Cardiac muscle cell (in vitro differentiated cells and primary cell): Measurements from ENCODE around the gene IFT122. TPM values are rescaled to one million over a fixed set of nuclear protein-coding genes. Genes with fewer than 3 reads are reported as not detected.

Source experiments
- DNase-seq, 2 donors: peaks; one replicate each; pipeline versions ENCODE4 v3.0.0 to v3.0.0-alpha.2; 2010 to 2017; ENCODE audit warnings: low read depth in 1 of 2, low spot score in 1 of 2
- H3K27ac ChIP-seq: fragments of 200-600 bp; sonication (generic); 2 replicates; pipeline ENCODE4 v1.5.1; 2016
- H3K27me3 ChIP-seq: fragments of 200-600 bp; sonication (generic); 2 replicates; pipeline ENCODE4 v1.6.0; 2016; ENCODE audit warnings: control low read depth
- H3K36me3 ChIP-seq: fragments of 200-600 bp; sonication (generic); 2 replicates; pipeline ENCODE4 v1.5.1; 2016; ENCODE audit warnings: control low read depth
- H3K4me1 ChIP-seq: fragments of 200-600 bp; sonication (generic); 2 replicates; pipeline ENCODE4 v1.8.1; 2017; ENCODE audit warnings: low read depth, mild to moderate bottlenecking, mixed run types
- H3K4me3 ChIP-seq: fragments of 200-600 bp; sonication (generic); 2 replicates; pipeline ENCODE4 v1.5.1; 2016; ENCODE audit warnings: mild to moderate bottlenecking
- H3K9me3 ChIP-seq: fragments of 200-600 bp; sonication (generic); 2 replicates; pipeline ENCODE4 v1.5.1; 2017; ENCODE audit warnings: low read depth, mild to moderate bottlenecking, control low read depth
- polyA plus RNA-seq: library from polyadenylated mRNA; unstranded; fragments of >200 nt; fragmentation: Nextera tagmentation; extraction: Ambion mirVana; gene quantifications from 2 replicates; pipeline ENCODE4 v1.2.1, GENCODE V29; 2016
- total RNA-seq: library from RNA; depleted of rRNA; stranded (reverse); fragments of >200 nt; gene quantifications from 2 replicates; pipeline ENCODE4 v1.2.3, GENCODE V29; 2016
- TF ChIP-seq, protein P1 (sequence below): IDR thresholded peaks from 2 replicates; pipeline ENCODE4 v1.5.1; 2012; ENCODE audit warnings: low read depth, mild to moderate bottlenecking, low read length

Gene IFT122
- total and polyA plus RNA-seq, 2 experiments from 2014 or later = 21.9 to 31.5 TPM

- no peak overlapping the region for H3K27ac ChIP-seq
- TF ChIP-seq, protein P1, sequence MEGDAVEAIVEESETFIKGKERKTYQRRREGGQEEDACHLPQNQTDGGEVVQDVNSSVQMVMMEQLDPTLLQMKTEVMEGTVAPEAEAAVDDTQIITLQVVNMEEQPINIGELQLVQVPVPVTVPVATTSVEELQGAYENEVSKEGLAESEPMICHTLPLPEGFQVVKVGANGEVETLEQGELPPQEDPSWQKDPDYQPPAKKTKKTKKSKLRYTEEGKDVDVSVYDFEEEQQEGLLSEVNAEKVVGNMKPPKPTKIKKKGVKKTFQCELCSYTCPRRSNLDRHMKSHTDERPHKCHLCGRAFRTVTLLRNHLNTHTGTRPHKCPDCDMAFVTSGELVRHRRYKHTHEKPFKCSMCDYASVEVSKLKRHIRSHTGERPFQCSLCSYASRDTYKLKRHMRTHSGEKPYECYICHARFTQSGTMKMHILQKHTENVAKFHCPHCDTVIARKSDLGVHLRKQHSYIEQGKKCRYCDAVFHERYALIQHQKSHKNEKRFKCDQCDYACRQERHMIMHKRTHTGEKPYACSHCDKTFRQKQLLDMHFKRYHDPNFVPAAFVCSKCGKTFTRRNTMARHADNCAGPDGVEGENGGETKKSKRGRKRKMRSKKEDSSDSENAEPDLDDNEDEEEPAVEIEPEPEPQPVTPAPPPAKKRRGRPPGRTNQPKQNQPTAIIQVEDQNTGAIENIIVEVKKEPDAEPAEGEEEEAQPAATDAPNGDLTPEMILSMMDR = no peak
- no peak overlapping the region for H3K4me3 ChIP-seq
- DNase-seq = peak in 1 of 2 donors; percentile 96
- no peaks in the 10 kb centered on the region for H3K4me1 ChIP-seq
- H3K27me3 ChIP-seq = no peaks in the 10 kb centered on the region
- no peaks in the 10 kb centered on the region for H3K36me3 ChIP-seq
- H3K9me3 ChIP-seq = no peaks in the 10 kb centered on the region
Observed at GRCh38 chr3:129413687-129414506, 26.1 kb upstream of the IFT122 start.

DNA sequence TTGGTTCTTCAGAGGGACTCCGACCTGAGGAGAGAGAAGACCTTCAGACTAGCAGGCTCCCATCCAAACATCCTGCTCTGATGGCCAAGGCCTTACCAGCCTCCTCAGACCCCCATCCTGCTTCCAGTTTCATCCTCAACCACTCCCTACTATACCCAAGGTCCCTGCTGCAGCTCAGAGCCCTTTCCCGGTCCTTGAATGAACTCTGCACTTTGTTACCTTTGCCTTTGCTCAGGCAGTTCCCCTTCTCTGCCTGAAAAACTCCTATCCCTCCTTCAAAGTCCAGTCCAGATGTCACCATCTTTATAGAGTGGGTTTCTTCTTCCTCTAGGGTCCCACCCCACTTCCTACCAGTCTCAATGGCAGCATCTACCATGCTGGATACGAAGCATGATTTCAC is 24.6 kb upstream of the IFT122 start:
- Histone ChIP-seq H3K4me3 (no peak overlapping the region), H3K9me3 (no peaks in the 10 kb centered on the region), H3K27ac (no peak overlapping the region), H3K4me1 (no peaks in the 10 kb centered on the region), H3K27me3 (no peaks in the 10 kb centered on the region), H3K36me3 (no peaks in the 10 kb centered on the region)
- DNase-seq = no peak
- TF ChIP-seq, protein P1 = no peak

DNA sequence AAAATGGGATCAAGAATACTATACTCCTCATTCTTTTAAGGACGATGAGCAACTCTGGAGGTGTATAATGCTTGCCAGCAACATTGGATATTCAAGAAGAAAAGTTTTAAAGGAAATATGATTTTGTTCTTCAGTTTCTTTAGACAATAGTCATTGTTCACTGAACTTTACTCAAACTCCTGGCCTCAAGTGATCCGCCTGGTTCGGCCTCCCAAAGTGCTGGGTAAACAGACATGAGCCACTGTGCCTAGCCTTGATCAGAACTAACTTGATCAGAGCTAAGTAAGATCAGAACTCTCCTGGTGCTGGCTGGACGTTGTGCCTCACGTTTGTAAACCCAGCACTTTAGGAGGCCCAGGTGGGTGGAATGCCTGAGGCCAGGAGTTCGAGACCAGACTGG is 24.2 kb upstream of the IFT122 start:
- no peak for DNase-seq
- TF ChIP-seq, protein P1 = no peak
- no peaks in the 10 kb centered on the region for H3K9me3 ChIP-seq
- no peak overlapping the region for H3K4me3 ChIP-seq
- H3K27me3 ChIP-seq = no peaks in the 10 kb centered on the region
- H3K36me3 ChIP-seq = no peaks in the 10 kb centered on the region
- no peak overlapping the region for H3K27ac ChIP-seq
- H3K4me1 ChIP-seq = no peaks in the 10 kb centered on the region

GRCh38 chr3:129416415-129416814 is 23.6 kb upstream of the IFT122 start:
- no peaks in the 10 kb centered on the region for H3K27me3 ChIP-seq

DNA sequence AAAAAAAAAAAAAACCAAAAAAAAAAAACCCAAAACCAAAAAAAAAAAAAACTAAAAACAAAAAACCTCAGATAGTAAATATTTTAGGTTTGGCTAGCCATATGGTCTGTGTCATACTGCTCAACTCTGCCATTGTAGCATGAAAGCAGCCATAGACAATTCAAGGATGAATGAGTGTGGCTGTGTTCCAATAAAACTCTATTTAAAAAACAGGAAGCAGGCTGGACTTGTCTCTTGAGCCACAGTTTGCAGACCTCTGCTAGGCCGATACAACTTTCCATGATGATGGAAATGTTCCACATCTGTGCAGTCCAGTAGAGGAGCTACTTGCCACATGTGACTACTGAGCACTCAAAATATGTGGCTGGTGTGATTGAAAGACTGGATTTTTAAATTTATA is 22.7 kb upstream of the IFT122 start:
- no peak overlapping the region for H3K27ac ChIP-seq
- H3K4me1 ChIP-seq = no peaks in the 10 kb centered on the region
- H3K9me3 ChIP-seq = no peaks in the 10 kb centered on the region
- H3K4me3 ChIP-seq = no peak overlapping the region
- H3K36me3 ChIP-seq = no peaks in the 10 kb centered on the region
- TF ChIP-seq, protein P1 = no peak
- peak in 1 of 2 donors; percentile 93 for DNase-seq
- H3K27me3 ChIP-seq = no peaks in the 10 kb centered on the region

More at GRCh38 chr3:129416415-129416814, 23.6 kb upstream of the IFT122 start:
- no peak overlapping the region for H3K27ac ChIP-seq
- H3K4me3 ChIP-seq = no peak overlapping the region
- H3K4me1 ChIP-seq = no peaks in the 10 kb centered on the region
- H3K9me3 ChIP-seq = no peaks in the 10 kb centered on the region
- DNase-seq = no peak
- no peaks in the 10 kb centered on the region for H3K36me3 ChIP-seq
- TF ChIP-seq, protein P1 = no peak
